Sigmoid colon (tissue), 3 donors: ENCODE results near the gene RBM10.

Source experiments
- CTCF ChIP-seq, 4 experiments: fragments of 450-650 bp in 3 of 4; fragments of 200-600 bp in 1 of 4; IDR thresholded peaks; one replicate each; pipeline ENCODE4 v1.5.1; 2016 to 2019; ENCODE audit warnings: antibody characterized with exemption in 4 of 4, mild to moderate bottlenecking in 3 of 4, moderate library complexity in 2 of 4
- POLR2A ChIP-seq, 2 donors: fragments of 450-650 bp; IDR thresholded peaks; one replicate each; pipeline ENCODE4 v1.6.1; 2016; ENCODE audit warnings: antibody characterized with exemption in 2 of 2, mild to moderate bottlenecking in 2 of 2, moderate library complexity in 2 of 2

DNA sequence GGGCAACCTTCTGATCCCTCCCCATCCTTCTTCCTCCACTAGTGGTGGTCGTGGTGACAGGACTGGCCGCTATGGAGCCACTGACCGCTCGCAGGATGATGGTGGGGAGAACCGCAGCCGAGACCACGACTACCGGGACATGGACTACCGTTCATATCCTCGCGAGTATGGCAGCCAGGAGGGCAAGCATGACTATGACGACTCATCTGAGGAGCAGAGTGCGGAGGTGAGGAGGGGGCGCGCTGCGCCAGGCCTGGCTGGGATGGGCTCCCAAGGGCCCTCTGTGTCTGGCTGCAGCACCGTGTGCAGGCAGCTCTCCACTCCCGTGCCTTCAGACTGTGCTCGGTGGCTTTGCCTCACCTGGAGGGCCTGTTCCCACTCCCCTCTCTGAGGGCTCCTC is 24.3 kb downstream of the RBM10 start:
- no peak for TF ChIP-seq CTCF (IDR thresholded peaks at IDR 0.05)
- TF ChIP-seq POLR2A (IDR thresholded peaks at IDR 0.05), result no peak
